Measurements from ENCODE around the gene PLEKHA1.

PLEKHA1 gene

GRCh38 chr10:122422266-122422989 lies 47.9 kb downstream of the PLEKHA1 start:
- DNase-seq (ENCODE audit: extremely low read depth, low read depth): no peak
- no peak for TF ChIP-seq CTCF (IDR thresholded peaks at IDR 0.05; ENCODE audit: low read depth, low read length, missing control alignments)

GRCh38 chr10:122424059-122424458 lies 49.6 kb downstream of the PLEKHA1 start:
- TF ChIP-seq CTCF (IDR thresholded peaks at IDR 0.05; ENCODE audit: low read depth, low read length, missing control alignments): no peak
- H3K4me3 ChIP-seq (replicated peaks; ENCODE audit: low read depth, low read length): no peak overlapping the region
- no peak for DNase-seq (ENCODE audit: extremely low read depth, low read depth)

More at GRCh38 chr10:122422266-122422989, 47.9 kb downstream of the PLEKHA1 start:
- no peak overlapping the region for H3K4me3 ChIP-seq (replicated peaks; ENCODE audit: low read depth, low read length)

GRCh38 chr10:122426829-122427228 lies 52.3 kb downstream of the PLEKHA1 start:
- TF ChIP-seq CTCF (IDR thresholded peaks at IDR 0.05; ENCODE audit: low read depth, low read length, missing control alignments): no peak
- no peak overlapping the region for H3K4me3 ChIP-seq (replicated peaks; ENCODE audit: low read depth, low read length)
- no peak for DNase-seq (ENCODE audit: extremely low read depth, low read depth)

- TF ChIP-seq CTCF (IDR thresholded peaks at IDR 0.05; ENCODE audit: low read depth, low read length, missing control alignments): no peak
- H3K4me3 ChIP-seq (replicated peaks; ENCODE audit: low read depth, low read length): no peak overlapping the region
Measured at GRCh38 chr10:122427280-122427679, 52.8 kb downstream of the PLEKHA1 start.

GRCh38 chr10:122435212-122435827 lies 60.8 kb downstream of the PLEKHA1 start:
- peak; percentile 27 for TF ChIP-seq CTCF (IDR thresholded peaks at IDR 0.05; ENCODE audit: low read depth, low read length, missing control alignments)
- no peak overlapping the region for H3K4me3 ChIP-seq (replicated peaks; ENCODE audit: low read depth, low read length)
- DNase-seq (ENCODE audit: extremely low read depth, low read depth): peak; percentile 29

More at GRCh38 chr10:122427280-122427679, 52.8 kb downstream of the PLEKHA1 start:
- no peak for DNase-seq (ENCODE audit: extremely low read depth, low read depth)

- no peak for DNase-seq (ENCODE audit: extremely low read depth, low read depth)
- no peak for TF ChIP-seq CTCF (IDR thresholded peaks at IDR 0.05; ENCODE audit: low read depth, low read length, missing control alignments)
Measured at GRCh38 chr10:122441961-122442360, 67.5 kb downstream of the PLEKHA1 start.

More at GRCh38 chr10:122441961-122442360, 67.5 kb downstream of the PLEKHA1 start:
- no peak overlapping the region for H3K4me3 ChIP-seq (replicated peaks; ENCODE audit: low read depth, low read length)
